WTC11 (cell line): ENCODE results near the gene ZC3H12D.

Experiments used
- CREB1 ChIP-seq: sonication (generic); formaldehyde crosslinking; IDR thresholded peaks from 2 replicates; pipeline ENCODE4 v1.8.0; 2023; ENCODE audit warnings: mild to moderate bottlenecking, missing genetic modification reagents
- CTCF ChIP-seq: fragments of 200-600 bp; IDR thresholded peaks from 2 replicates; pipeline ENCODE4 v1.8.0; 2022; ENCODE audit warnings: antibody characterized with exemption
- ELF4 ChIP-seq: sonication (generic); formaldehyde crosslinking; IDR thresholded peaks from 2 replicates; pipeline ENCODE4 v1.8.1; 2022; ENCODE audit warnings: low read depth, mild to moderate bottlenecking, moderate library complexity, missing genetic modification reagents
- FOXK1 ChIP-seq: sonication (generic); formaldehyde crosslinking; IDR thresholded peaks from 2 replicates; pipeline ENCODE4 v1.8.0; 2022; ENCODE audit warnings: mild to moderate bottlenecking, moderate library complexity, missing genetic modification reagents
- JUN ChIP-seq: sonication (generic); formaldehyde crosslinking; IDR thresholded peaks from 2 replicates; pipeline ENCODE4 v1.8.0; 2023; ENCODE audit warnings: mild to moderate bottlenecking, missing genetic modification reagents
- NR2C2 ChIP-seq: sonication (generic); formaldehyde crosslinking; IDR thresholded peaks from 2 replicates; pipeline ENCODE4 v1.8.0; 2022; ENCODE audit warnings: mild to moderate bottlenecking, missing genetic modification reagents
- PRRX2 ChIP-seq: fragments of 250-450 bp; sonication (Bioruptor Pico); IDR thresholded peaks from 2 replicates; pipeline ENCODE4 v1.8.0; 2021; ENCODE audit warnings: mild to moderate bottlenecking
- RELA ChIP-seq: sonication (generic); formaldehyde crosslinking; IDR thresholded peaks from 2 replicates; pipeline ENCODE4 v1.8.1; 2022; ENCODE audit warnings: missing genetic modification reagents, mild to moderate bottlenecking, borderline replicate concordance
- ZNF121 ChIP-seq: sonication (generic); formaldehyde crosslinking; IDR thresholded peaks from 2 replicates; pipeline ENCODE4 v1.8.0; 2023; ENCODE audit warnings: missing genetic modification reagents
- TF ChIP-seq, protein P1 (sequence below): sonication (generic); formaldehyde crosslinking; conservative IDR thresholded peaks from 2 replicates; pipeline ENCODE4 v1.8.1; 2022; ENCODE audit warnings: mild to moderate bottlenecking, missing genetic modification reagents
- TF ChIP-seq, protein P2 (sequence below): sonication (generic); formaldehyde crosslinking; IDR thresholded peaks from 2 replicates; pipeline ENCODE4 v1.8.1; 2023; ENCODE audit warnings: mild to moderate bottlenecking, moderate library complexity, missing genetic modification reagents
- TF ChIP-seq, protein P3 (sequence below): fragments of 250-450 bp; sonication (Bioruptor Pico); IDR thresholded peaks from 2 replicates; pipeline ENCODE4 v2.1.2; 2022; ENCODE audit warnings: mild to moderate bottlenecking, moderate library complexity
- TF ChIP-seq, protein P4 (sequence below): sonication (generic); formaldehyde crosslinking; conservative IDR thresholded peaks from 2 replicates; pipeline ENCODE4 v1.8.1; 2023; ENCODE audit warnings: mild to moderate bottlenecking, low read depth, missing genetic modification reagents, moderate library complexity

GRCh38 chr6:149438855-149439254, 46.0 kb downstream of the ZC3H12D start:
- no peak for TF ChIP-seq CTCF
- TF ChIP-seq ZNF121 (CRISPR knock-in tag) = no peak
- TF ChIP-seq FOXK1 = no peak
- no peak for TF ChIP-seq ELF4 (CRISPR knock-in tag)
- TF ChIP-seq, protein P1, sequence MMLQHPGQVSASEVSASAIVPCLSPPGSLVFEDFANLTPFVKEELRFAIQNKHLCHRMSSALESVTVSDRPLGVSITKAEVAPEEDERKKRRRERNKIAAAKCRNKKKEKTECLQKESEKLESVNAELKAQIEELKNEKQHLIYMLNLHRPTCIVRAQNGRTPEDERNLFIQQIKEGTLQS = no peak
- no peak for TF ChIP-seq JUN
- TF ChIP-seq, protein P2, sequence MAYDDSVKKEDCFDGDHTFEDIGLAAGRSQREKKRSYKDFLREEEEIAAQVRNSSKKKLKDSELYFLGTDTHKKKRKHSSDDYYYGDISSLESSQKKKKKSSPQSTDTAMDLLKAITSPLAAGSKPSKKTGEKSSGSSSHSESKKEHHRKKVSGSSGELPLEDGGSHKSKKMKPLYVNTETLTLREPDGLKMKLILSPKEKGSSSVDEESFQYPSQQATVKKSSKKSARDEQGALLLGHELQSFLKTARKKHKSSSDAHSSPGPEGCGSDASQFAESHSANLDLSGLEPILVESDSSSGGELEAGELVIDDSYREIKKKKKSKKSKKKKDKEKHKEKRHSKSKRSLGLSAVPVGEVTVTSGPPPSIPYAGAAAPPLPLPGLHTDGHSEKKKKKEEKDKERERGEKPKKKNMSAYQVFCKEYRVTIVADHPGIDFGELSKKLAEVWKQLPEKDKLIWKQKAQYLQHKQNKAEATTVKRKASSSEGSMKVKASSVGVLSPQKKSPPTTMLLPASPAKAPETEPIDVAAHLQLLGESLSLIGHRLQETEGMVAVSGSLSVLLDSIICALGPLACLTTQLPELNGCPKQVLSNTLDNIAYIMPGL (CRISPR knock-in tag) = no peak
- no peak for TF ChIP-seq PRRX2 (CRISPR knock-in tag)
- TF ChIP-seq, protein P3, sequence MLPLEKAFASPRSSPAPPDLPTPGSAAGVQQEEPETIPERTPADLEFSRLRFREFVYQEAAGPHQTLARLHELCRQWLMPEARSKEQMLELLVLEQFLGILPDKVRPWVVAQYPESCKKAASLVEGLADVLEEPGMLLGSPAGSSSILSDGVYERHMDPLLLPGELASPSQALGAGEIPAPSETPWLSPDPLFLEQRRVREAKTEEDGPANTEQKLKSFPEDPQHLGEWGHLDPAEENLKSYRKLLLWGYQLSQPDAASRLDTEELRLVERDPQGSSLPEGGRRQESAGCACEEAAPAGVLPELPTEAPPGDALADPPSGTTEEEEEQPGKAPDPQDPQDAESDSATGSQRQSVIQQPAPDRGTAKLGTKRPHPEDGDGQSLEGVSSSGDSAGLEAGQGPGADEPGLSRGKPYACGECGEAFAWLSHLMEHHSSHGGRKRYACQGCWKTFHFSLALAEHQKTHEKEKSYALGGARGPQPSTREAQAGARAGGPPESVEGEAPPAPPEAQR (CRISPR knock-in tag) = no peak
- no peak for TF ChIP-seq NR2C2
- TF ChIP-seq, protein P4, sequence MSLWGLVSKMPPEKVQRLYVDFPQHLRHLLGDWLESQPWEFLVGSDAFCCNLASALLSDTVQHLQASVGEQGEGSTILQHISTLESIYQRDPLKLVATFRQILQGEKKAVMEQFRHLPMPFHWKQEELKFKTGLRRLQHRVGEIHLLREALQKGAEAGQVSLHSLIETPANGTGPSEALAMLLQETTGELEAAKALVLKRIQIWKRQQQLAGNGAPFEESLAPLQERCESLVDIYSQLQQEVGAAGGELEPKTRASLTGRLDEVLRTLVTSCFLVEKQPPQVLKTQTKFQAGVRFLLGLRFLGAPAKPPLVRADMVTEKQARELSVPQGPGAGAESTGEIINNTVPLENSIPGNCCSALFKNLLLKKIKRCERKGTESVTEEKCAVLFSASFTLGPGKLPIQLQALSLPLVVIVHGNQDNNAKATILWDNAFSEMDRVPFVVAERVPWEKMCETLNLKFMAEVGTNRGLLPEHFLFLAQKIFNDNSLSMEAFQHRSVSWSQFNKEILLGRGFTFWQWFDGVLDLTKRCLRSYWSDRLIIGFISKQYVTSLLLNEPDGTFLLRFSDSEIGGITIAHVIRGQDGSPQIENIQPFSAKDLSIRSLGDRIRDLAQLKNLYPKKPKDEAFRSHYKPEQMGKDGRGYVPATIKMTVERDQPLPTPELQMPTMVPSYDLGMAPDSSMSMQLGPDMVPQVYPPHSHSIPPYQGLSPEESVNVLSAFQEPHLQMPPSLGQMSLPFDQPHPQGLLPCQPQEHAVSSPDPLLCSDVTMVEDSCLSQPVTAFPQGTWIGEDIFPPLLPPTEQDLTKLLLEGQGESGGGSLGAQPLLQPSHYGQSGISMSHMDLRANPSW = no peak
- no peak for TF ChIP-seq RELA (CRISPR knock-in tag)
- TF ChIP-seq CREB1 (CRISPR knock-in tag) = no peak
